ENCODE measurements around the gene P2RY12.

Gene P2RY12

DNA sequence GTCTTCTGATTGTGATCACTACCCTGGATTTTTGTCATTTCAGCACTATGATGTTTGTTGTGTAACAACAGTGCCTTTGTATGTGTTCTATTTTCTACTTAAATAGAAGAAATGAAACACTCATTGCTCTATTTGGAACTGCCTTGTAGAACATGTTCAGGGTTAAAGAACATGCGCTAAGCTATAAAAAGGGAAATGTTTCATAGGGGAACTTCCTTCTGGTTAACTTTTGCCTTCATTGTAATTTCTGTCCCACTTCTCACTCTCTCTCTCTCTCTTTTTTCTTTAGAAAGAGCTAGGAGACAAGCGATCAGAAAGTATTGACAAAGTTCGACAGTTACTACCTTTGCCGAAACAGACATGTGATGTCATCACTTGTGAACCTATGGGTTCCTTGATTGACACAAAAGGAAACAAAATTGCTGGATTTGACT, at the start of gene P2RY12:
TSS of gene P2RY12 (minus strand) at position 13 of the 434 bp plus-strand sequence. CDS start 45,908 bp downstream, outside the sequence.
- no peak for DNase-seq (ENCODE audit: low read depth, low spot score)

DNA sequence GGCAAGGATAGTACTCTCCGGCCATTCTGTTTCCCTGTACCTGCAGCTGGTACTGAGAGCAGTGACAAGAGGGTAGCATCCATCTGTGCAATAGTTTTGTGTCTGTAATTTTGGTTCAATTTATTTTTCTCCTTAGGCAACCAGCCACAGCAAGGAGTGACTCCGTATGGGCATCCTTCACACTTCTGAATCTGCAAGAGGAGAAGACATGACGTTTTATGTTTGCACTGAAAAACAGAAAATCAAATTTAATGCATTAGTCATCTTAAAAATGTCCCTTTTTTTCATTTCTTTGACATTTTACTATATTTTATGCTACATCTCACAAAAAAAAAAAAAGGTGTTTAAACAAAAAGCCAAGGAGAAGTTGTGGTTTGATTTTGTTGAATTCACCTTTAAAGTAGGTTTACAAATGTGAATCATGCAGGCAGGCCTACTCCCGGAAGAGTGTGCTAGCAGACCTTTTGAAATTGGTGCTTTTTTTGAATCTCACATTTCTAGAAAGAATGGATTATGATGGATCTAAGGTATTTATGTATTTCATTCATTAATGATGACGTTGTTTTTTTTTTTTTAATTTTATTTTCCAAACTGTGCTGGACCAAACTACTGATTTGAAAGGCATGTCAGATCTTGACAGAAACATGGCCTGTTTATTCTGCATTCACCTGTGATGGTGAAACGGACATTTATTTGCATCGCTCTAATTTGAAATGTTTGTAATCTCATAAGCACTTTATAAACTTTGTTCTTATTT, 48.2 kb upstream of the P2RY12 start:
- no peak for DNase-seq (ENCODE audit: low read depth, low spot score)

GRCh38 chr3:151431940-151432339, 47.4 kb upstream of the P2RY12 start:
- DNase-seq (ENCODE audit: low read depth, low spot score) = no peak

DNA sequence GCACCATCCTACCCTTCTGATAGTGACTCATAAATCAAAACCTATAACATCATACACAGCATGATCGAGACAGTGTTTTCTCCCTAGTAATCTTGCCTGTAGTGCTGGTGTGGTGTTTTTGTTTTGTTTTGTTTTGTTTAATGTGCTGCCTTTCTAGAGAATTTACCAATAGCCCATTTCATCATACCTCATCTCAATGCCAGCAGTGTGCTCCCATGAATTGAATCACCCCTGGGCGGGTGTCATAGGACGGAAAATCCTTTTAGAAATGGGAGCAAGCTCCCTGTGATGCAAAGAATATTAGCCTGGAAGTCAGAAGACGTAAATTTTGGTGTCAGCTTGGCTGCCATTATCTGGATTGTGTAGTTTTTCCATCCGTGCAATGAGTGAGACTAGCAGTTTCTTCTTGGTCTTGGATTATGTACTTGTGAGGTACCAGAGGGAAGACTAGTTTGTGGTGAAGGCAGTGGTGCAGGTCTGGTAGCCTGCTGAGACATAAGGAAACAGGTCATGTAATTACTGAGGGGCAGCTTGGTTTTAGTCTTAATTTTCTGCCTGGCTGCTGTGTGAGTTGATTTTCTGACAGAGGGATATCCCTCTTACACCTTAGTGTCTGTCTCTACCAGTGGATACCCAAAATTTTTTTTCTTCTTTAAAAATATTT, 46.4 kb upstream of the P2RY12 start:
- no peak for DNase-seq (ENCODE audit: low read depth, low spot score)

- no peak for DNase-seq (ENCODE audit: low read depth, low spot score)
Measured at GRCh38 chr3:151428386-151428785, 43.8 kb upstream of the P2RY12 start.

- no peak for DNase-seq (ENCODE audit: low read depth, low spot score)
Measured at GRCh38 chr3:151426341-151426657, 41.7 kb upstream of the P2RY12 start.

- DNase-seq (ENCODE audit: low read depth, low spot score) = no peak
Measured at GRCh38 chr3:151425627-151426340, 41.2 kb upstream of the P2RY12 start.

DNA sequence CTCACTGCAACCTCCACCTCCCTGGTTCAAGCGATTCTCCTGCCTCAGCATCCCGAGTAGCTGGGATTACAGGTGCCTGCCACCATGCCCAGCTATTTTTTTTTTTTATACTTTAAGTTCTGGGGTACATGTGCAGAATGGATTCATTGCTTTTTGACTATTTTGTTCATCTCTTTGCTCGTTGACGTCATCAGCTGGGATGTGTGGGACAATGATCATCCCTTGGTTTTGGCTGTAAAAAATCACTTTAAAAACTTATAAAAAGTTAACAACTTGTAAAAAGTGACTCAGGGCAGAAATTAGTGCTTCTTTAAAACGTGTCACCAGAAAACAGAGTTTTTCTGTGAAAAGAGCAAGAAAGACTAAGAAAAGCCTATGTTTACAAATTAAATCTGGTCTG, 38.5 kb upstream of the P2RY12 start:
- DNase-seq (ENCODE audit: low read depth, low spot score) = no peak

- DNase-seq (ENCODE audit: low read depth, low spot score) = no peak
Measured at GRCh38 chr3:151421938-151422337, 37.4 kb upstream of the P2RY12 start.

GRCh38 chr3:151419806-151420205, 35.3 kb upstream of the P2RY12 start:
- DNase-seq (ENCODE audit: low read depth, low spot score) = no peak

- no peak for DNase-seq (ENCODE audit: low read depth, low spot score)
Measured at GRCh38 chr3:151415289-151415688, 30.7 kb upstream of the P2RY12 start.

DNA sequence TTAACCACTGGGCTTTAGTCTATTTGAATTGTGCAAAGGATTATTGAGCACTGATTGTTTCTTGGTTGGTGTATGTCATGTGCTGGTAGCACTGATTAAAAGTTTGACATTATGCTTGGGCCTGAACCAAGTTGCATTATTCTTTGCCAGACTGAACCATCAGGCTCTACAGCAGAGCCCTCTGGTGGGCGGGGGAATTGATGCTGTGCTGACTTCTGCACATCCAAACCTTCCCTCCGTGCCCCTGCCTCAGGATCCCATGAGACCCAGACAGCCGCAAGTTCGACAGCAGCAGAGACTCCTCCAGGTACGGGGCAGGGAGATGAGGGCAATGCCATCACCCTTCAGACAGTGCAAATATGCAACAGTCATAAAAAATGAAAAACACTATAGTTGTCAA, 28.4 kb upstream of the P2RY12 start:
- no peak for DNase-seq (ENCODE audit: low read depth, low spot score)

- no peak for DNase-seq (ENCODE audit: low read depth, low spot score)
Measured at GRCh38 chr3:151410891-151411559, 26.5 kb upstream of the P2RY12 start.

DNA sequence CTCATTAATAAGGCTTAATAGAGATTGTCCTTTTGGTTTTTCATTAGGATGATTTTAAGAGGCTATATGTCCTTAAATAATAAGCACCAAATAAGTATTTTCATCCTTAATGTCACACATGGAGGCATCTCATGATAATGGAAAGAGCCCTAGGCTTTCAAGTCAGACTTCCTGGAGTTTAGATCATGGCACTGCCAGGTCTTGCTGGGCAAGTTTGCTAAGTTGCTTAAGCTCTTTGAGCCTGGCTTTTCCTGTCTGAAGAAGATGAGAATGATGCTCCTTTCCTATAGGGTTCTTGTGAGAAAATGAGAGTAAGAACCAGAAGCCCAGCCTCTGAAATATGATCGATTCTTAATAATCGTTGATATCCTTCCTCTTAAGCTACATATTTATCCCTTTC, 23.4 kb upstream of the P2RY12 start:
- no peak for DNase-seq (ENCODE audit: low read depth, low spot score)

DNA sequence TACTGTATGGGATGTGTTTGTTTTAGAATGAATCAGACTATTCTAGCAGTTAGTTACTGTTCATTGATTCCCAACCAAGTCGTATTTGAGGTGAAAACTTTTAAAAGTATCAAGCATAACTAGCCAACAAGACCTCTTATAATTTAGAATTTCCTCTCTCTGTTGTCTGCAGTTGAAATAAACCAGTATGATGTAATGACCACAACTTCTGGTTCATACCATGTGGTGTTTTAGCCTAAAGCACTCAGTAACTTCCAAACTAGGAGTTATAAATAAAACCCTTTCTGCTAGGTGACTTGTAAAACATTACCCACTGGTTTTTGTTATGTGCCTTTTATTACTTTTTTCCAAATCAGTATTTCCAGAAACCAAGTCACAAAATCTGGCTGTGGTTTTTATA, 19.8 kb upstream of the P2RY12 start:
- no peak for DNase-seq (ENCODE audit: low read depth, low spot score)

DNA sequence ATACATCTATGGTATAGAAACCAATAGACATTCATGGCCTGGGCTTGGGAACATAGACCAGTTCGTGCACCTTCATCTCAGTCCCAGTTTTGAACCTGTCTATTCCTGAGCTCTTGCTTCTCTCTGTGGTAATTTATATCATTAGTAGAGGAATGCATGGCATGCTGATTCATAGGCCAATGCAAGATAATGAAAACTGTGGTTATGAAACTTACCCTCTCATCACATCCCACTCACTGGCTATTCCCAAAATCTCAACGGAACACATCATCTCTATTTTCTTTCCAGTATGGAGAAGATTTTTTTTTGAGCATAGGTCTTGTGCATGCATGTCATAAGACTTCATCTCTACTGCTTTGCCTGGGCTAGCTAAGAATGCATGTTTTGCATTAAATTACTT, 18.7 kb upstream of the P2RY12 start:
- no peak for DNase-seq (ENCODE audit: low read depth, low spot score)

DNA sequence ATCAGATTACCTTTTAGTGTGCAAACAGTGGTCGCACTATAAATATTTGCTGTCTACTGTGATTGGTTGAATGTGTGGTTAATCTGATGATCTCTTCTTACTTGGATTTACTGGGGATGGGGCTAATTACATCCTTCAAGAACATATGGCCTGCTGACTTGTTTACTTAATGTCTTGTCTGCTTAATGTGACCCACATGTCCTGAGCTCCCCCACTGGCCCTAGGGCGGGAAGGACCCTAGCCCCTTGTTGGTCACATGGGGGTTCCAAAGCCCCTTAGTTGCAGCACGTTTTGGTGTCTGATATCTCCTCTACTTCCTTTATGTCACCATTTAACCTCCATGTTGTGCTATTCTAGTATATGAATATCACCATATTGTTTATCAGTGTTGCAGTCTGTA, 17.8 kb upstream of the P2RY12 start:
- no peak for DNase-seq (ENCODE audit: low read depth, low spot score)

DNA sequence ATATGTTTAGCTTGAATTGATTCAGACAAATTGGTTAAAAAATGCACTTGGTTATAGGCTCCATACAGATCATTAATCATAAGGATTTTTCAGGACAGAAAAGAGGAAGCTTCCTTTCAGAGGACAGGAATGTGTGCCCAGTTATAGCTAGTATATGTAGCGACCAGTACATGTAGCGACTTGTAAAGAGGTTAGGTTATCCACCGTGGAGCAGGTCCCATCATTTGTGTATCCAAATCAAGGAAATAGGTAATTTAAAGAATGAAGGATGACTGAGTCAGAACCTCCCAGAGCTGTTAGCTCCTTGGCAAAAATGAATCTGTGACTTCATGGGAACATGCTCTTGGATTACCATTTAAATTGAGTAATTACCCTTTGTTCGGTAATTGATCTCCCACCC, 15.8 kb upstream of the P2RY12 start:
- DNase-seq (ENCODE audit: low read depth, low spot score) = no peak

GRCh38 chr3:151398895-151399294, 14.3 kb upstream of the P2RY12 start:
- no peak for DNase-seq (ENCODE audit: low read depth, low spot score)

GRCh38 chr3:151395806-151396205, 11.3 kb upstream of the P2RY12 start:
- DNase-seq (ENCODE audit: low read depth, low spot score) = no peak

GRCh38 chr3:151394611-151395010, 10.1 kb upstream of the P2RY12 start:
- DNase-seq (ENCODE audit: low read depth, low spot score) = no peak

GRCh38 chr3:151393941-151394340, 9.4 kb upstream of the P2RY12 start:
- DNase-seq (ENCODE audit: low read depth, low spot score) = no peak
